GM10266 (cell line): ENCODE measurements around the gene PRDM12.

Experiments
- DNase-seq: peaks from one replicate; pipeline ENCODE4 v3.0.0; 2012; ENCODE audit errors: extremely low spot score
- CTCF ChIP-seq: IDR thresholded peaks from 2 replicates; pipeline ENCODE4 v1.5.1; 2012; ENCODE audit warnings: mild to moderate bottlenecking, low read depth; ENCODE audit not compliant: control insufficient read depth, insufficient read depth; ENCODE audit errors: missing control alignments

Gene PRDM12

DNA sequence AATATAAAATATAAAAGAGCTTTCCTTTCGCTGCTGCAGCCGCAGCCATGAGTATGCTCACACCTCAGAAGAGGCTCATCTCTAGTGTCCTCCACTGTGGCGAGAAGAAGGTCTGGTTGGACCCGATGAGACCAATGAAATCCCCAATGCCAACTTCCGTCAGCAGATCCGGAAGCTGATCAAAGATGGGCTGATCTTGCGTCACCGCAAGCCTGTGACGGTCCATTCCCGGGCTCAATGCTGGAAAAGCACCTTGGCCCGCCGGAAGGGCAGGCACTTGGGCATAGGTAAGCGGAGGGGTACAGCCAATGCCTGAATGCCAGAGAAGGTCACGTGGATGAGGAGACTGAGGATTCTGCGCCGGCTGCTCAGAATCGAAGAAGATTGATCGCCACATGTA lies 12.6 kb upstream of the PRDM12 start:
- no peak for TF ChIP-seq CTCF
- DNase-seq = no peak

GRCh38 chr9:130654879-130655278 lies 9.5 kb upstream of the PRDM12 start:
- DNase-seq = no peak
- no peak for TF ChIP-seq CTCF

- no peak for DNase-seq
- no peak for TF ChIP-seq CTCF
These were observed 5.3 kb upstream of the PRDM12 start for GRCh38 chr9:130658893-130659698.

DNA sequence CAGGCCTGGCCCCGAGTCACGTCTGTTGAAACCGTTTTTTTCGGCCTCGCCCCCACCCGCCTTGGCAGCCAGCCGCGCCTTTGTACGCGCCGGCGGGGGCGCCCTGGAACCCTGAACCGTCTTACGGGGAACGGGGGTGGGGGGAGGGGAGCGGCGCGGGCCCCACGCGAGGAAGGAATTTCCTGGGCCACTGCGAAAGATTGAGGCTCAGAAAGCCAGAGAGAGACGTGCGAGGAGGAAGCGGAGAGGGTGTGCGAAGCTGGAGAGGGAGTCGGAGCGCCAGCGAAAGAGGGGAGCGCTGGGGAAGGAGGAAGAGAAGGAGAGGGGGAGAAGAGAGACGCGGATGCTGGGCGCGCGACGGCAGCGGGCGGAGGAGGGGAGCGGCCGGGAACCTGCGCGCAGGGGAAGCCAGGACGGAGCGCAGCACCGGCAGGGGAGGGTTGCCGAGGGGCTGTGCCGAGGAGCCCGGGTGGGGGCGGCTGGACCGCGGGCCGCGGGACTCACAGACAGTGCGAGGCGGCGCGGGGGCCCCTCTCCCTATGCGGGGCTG lies 4.6 kb upstream of the PRDM12 start:
- TF ChIP-seq CTCF = no peak
- no peak for DNase-seq

DNA sequence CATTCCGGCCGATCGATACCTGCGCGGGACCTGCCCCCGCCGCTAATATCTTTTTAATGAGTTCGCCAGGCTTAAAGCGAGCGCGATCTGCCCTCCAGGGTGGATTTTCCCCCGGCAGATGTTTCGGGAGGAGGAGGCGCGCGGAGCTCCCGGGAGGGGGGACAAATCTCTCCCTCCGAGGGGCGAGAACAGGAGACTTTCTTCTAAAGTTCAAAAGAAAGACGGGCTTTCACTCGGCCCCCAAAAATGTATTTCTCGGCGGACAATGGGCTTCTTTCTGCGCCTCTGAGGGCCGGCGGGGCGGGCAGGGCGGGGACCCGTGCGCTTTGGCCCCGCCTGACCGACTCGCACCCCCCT lies 4.1 kb upstream of the PRDM12 start:
- no peak for TF ChIP-seq CTCF
- DNase-seq = no peak

DNA sequence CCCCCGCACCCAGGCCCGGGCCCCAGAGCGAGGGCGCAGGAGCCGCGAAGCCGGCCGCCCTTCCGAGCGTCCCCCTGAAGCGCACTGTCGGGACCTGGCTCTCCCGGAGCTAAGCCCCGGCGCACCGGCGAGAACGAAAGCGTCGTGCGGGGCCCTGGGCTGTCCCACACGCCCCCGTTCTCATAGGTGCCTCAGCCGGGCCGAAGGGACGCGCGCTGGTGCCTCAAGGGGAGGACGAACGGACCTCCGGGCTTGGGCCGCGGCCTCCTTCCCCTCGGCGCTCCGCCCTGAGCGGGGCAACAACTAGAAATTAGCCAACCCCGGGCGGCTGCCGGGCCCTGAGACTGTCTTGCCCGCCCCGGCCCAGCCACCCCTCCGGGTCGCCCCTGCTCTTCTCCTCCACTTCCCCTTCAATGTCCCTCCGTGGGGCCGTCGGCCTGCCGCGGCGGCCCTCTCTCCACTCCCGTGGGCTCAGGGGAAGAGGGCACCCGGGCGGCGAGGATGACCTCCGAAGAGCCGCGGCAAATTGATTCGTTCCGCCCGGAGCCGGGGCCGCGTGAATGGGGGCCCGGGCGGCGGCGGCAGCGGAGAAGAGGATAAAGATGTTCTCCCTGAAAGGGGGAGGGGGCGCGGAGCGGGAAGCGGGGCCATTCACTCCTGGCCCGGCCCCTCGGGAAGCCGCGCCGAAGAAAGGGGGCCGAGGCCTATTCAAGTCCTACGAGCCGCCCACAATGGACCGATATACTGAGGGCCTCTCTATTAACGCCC lies 3.5 kb upstream of the PRDM12 start:
- no peak for DNase-seq
- no peak for TF ChIP-seq CTCF
